Measurements from ENCODE around the gene OSBPL1A.

Gene OSBPL1A

GRCh38 chr18:24232800-24233199, 164.8 kb downstream of the OSBPL1A start:
- H3K4me3 Mint-ChIP-seq = no peak overlapping the region
- no peaks in the 10 kb centered on the region for H3K36me3 Mint-ChIP-seq (ENCODE audit: insufficient read depth)
- DNase-seq (no peak), ATAC-seq (replicated peaks) (no peak)
- H3K4me1 Mint-ChIP-seq (ENCODE audit: low read depth in 2 of 2) = no peaks in the 10 kb centered on the region
- H3K27ac Mint-ChIP-seq = no peak overlapping the region
- no peaks in the 10 kb centered on the region for H3K9me3 Mint-ChIP-seq
- peaks cover 12 to 22% of the 10 kb centered on the region in 2 donors for H3K27me3 Mint-ChIP-seq

GRCh38 chr18:24231773-24232735, 165.6 kb downstream of the OSBPL1A start:
- no peak for ATAC-seq (replicated peaks)
- H3K27me3 Mint-ChIP-seq = peaks cover 18 to 27% of the 10 kb centered on the region in 2 donors
- no peak overlapping the region for H3K27ac Mint-ChIP-seq
- no peak for DNase-seq
- H3K9me3 Mint-ChIP-seq = no peaks in the 10 kb centered on the region
- H3K4me3 Mint-ChIP-seq = no peak overlapping the region
- no peaks in the 10 kb centered on the region for H3K36me3 Mint-ChIP-seq (ENCODE audit: insufficient read depth)
- no peaks in the 10 kb centered on the region for H3K4me1 Mint-ChIP-seq (ENCODE audit: low read depth in 2 of 2)

- no peak for ATAC-seq (replicated peaks)
- no peak for DNase-seq
- H3K27ac Mint-ChIP-seq = no peak overlapping the region
- H3K4me3 Mint-ChIP-seq = no peak overlapping the region
- no peaks in the 10 kb centered on the region for H3K4me1 Mint-ChIP-seq (ENCODE audit: low read depth in 2 of 2)
- H3K36me3 Mint-ChIP-seq (ENCODE audit: insufficient read depth) = no peaks in the 10 kb centered on the region
- H3K9me3 Mint-ChIP-seq = no peaks in the 10 kb centered on the region
- peaks cover 18 to 27% of the 10 kb centered on the region in 2 donors for H3K27me3 Mint-ChIP-seq
These were observed 166.9 kb downstream of the OSBPL1A start for GRCh38 chr18:24230766-24231165.

GRCh38 chr18:24228667-24229041, 169.0 kb downstream of the OSBPL1A start:
- no peak overlapping the region for H3K4me3 Mint-ChIP-seq
- DNase-seq (no peak), ATAC-seq (replicated peaks) (no peak)
- H3K4me1 Mint-ChIP-seq (ENCODE audit: low read depth in 2 of 2) = no peaks in the 10 kb centered on the region
- no peaks in the 10 kb centered on the region for H3K9me3 Mint-ChIP-seq
- H3K36me3 Mint-ChIP-seq (ENCODE audit: insufficient read depth) = no peaks in the 10 kb centered on the region
- no peak overlapping the region for H3K27ac Mint-ChIP-seq
- peaks cover 18 to 36% of the 10 kb centered on the region in 2 donors for H3K27me3 Mint-ChIP-seq

GRCh38 chr18:24227977-24228666, 169.5 kb downstream of the OSBPL1A start:
- Mint-ChIP-seq H3K27ac (no peak overlapping the region), H3K36me3 (ENCODE audit: insufficient read depth) (no peaks in the 10 kb centered on the region), H3K27me3 (peaks cover 18 to 36% of the 10 kb centered on the region in 2 donors), H3K4me1 (ENCODE audit: low read depth in 2 of 2) (no peaks in the 10 kb centered on the region), H3K4me3 (no peak overlapping the region), H3K9me3 (no peaks in the 10 kb centered on the region)
- no peak for DNase-seq
- ATAC-seq (replicated peaks) = no peak

- Mint-ChIP-seq H3K9me3 (no peaks in the 10 kb centered on the region), H3K27me3 (peaks cover 18 to 20% of the 10 kb centered on the region in 2 donors), H3K27ac (no peak overlapping the region), H3K4me3 (no peak overlapping the region), H3K4me1 (ENCODE audit: low read depth in 2 of 2) (no peaks in the 10 kb centered on the region), H3K36me3 (ENCODE audit: insufficient read depth) (no peaks in the 10 kb centered on the region)
- DNase-seq (no peak), ATAC-seq (replicated peaks) (no peak)
These were observed 177.3 kb downstream of the OSBPL1A start for GRCh38 chr18:24220318-24220688.

- no peak for ATAC-seq (replicated peaks)
- H3K9me3 Mint-ChIP-seq = no peaks in the 10 kb centered on the region
- H3K27ac Mint-ChIP-seq = no peak overlapping the region
- no peaks in the 10 kb centered on the region for H3K36me3 Mint-ChIP-seq (ENCODE audit: insufficient read depth)
- H3K27me3 Mint-ChIP-seq = peaks cover 14 to 18% of the 10 kb centered on the region in 2 donors
- H3K4me1 Mint-ChIP-seq (ENCODE audit: low read depth in 2 of 2) = no peaks in the 10 kb centered on the region
- no peak overlapping the region for H3K4me3 Mint-ChIP-seq
- no peak for DNase-seq
These were observed 177.9 kb downstream of the OSBPL1A start for GRCh38 chr18:24219561-24220317.

- no peak for DNase-seq
- H3K9me3 Mint-ChIP-seq = no peaks in the 10 kb centered on the region
- no peak overlapping the region for H3K27ac Mint-ChIP-seq
- no peaks in the 10 kb centered on the region for H3K4me1 Mint-ChIP-seq (ENCODE audit: low read depth in 2 of 2)
- no peaks in the 10 kb centered on the region for H3K36me3 Mint-ChIP-seq (ENCODE audit: insufficient read depth)
- H3K4me3 Mint-ChIP-seq = no peak overlapping the region
- ATAC-seq (replicated peaks) = no peak
- peaks cover 5 to 11% of the 10 kb centered on the region in 2 donors for H3K27me3 Mint-ChIP-seq
These were observed 182.7 kb downstream of the OSBPL1A start for GRCh38 chr18:24214913-24215312.

GRCh38 chr18:24214144-24214543, 183.5 kb downstream of the OSBPL1A start:
- no peaks in the 10 kb centered on the region for H3K4me1 Mint-ChIP-seq (ENCODE audit: low read depth in 2 of 2)
- H3K36me3 Mint-ChIP-seq (ENCODE audit: insufficient read depth) = no peaks in the 10 kb centered on the region
- peaks cover 9 to 17% of the 10 kb centered on the region in 2 donors for H3K27me3 Mint-ChIP-seq
- no peak overlapping the region for H3K4me3 Mint-ChIP-seq
- H3K9me3 Mint-ChIP-seq = no peaks in the 10 kb centered on the region
- H3K27ac Mint-ChIP-seq = no peak overlapping the region
- DNase-seq = no peak
- ATAC-seq (replicated peaks) = no peak

- Mint-ChIP-seq H3K27me3 (peaks cover 11 to 22% of the 10 kb centered on the region in 2 donors), H3K4me3 (no peak overlapping the region), H3K4me1 (ENCODE audit: low read depth in 2 of 2) (no peaks in the 10 kb centered on the region), H3K36me3 (ENCODE audit: insufficient read depth) (no peaks in the 10 kb centered on the region), H3K9me3 (no peaks in the 10 kb centered on the region), H3K27ac (no peak overlapping the region)
- no peak for ATAC-seq (replicated peaks)
- DNase-seq = no peak
These were observed 184.7 kb downstream of the OSBPL1A start for GRCh38 chr18:24212939-24213338.

GRCh38 chr18:24209558-24209957, 188.1 kb downstream of the OSBPL1A start:
- no peak for DNase-seq
- H3K9me3 Mint-ChIP-seq = no peaks in the 10 kb centered on the region
- H3K27me3 Mint-ChIP-seq = peaks cover 20% of the 10 kb centered on the region in 2 donors
- no peak overlapping the region for H3K4me3 Mint-ChIP-seq
- ATAC-seq (replicated peaks) = no peak
- no peaks in the 10 kb centered on the region for H3K36me3 Mint-ChIP-seq (ENCODE audit: insufficient read depth)
- H3K4me1 Mint-ChIP-seq (ENCODE audit: low read depth in 2 of 2) = no peaks in the 10 kb centered on the region
- H3K27ac Mint-ChIP-seq = no peak overlapping the region

- Mint-ChIP-seq H3K27ac (no peak overlapping the region), H3K27me3 (peaks cover 22 to 24% of the 10 kb centered on the region in 2 donors), H3K36me3 (ENCODE audit: insufficient read depth) (no peaks in the 10 kb centered on the region), H3K4me1 (ENCODE audit: low read depth in 2 of 2) (no peaks in the 10 kb centered on the region), H3K4me3 (no peak overlapping the region), H3K9me3 (no peaks in the 10 kb centered on the region)
- DNase-seq (no peak), ATAC-seq (replicated peaks) (no peak)
These were observed 189.2 kb downstream of the OSBPL1A start for GRCh38 chr18:24208270-24209035.

- Mint-ChIP-seq H3K9me3 (no peaks in the 10 kb centered on the region), H3K4me1 (ENCODE audit: low read depth in 2 of 2) (no peaks in the 10 kb centered on the region), H3K27ac (no peak overlapping the region), H3K4me3 (no peak overlapping the region), H3K27me3 (peaks cover 32 to 44% of the 10 kb centered on the region in 2 donors), H3K36me3 (ENCODE audit: insufficient read depth) (no peaks in the 10 kb centered on the region)
- DNase-seq (no peak), ATAC-seq (replicated peaks) (no peak)
These were observed 192.7 kb downstream of the OSBPL1A start for GRCh38 chr18:24204904-24205303.
